Adrenal gland (tissue), 12 donors: ENCODE data around the gene RIBC1. TPM values are rescaled to one million over a fixed set of nuclear protein-coding genes. Genes with fewer than 3 reads are reported as not detected.

Experiments used
- DNase-seq, 7 donors: peaks; one replicate each; pipeline ENCODE4 v3.0.0-alpha.2; 2019 to 2020
- H3K27ac ChIP-seq, 5 donors: fragments of 200-600 bp; sonication (generic) in 4 of 5; 1 replicate in 3 of 5; 2 replicates in 2 of 5; pipeline versions ENCODE4 v1.5.1 to v1.8.0; 2016 to 2020; ENCODE audit warnings: mild to moderate bottlenecking in 1 of 5
- H3K27me3 ChIP-seq: fragments of 200-600 bp; 2 replicates; pipeline ENCODE4 v1.8.0; 2021
- H3K36me3 ChIP-seq, 2 donors: fragments of 200-600 bp; replicated peaks in 1 of 2; 1 replicate in 1 of 2; 2 replicates in 1 of 2; pipeline versions ENCODE4 v1.5.1 to v1.8.0; 2018 to 2022
- H3K4me1 ChIP-seq, 2 donors: fragments of 200-600 bp; replicated peaks in 1 of 2; 1 replicate in 1 of 2; 2 replicates in 1 of 2; pipeline versions ENCODE4 v1.5.1 to v1.8.0; 2018 to 2021
- H3K4me3 ChIP-seq, 4 donors: fragments of 200-600 bp; sonication (generic) in 3 of 4; one replicate each; pipeline ENCODE4 v1.5.1; 2016 to 2018
- H3K9me3 ChIP-seq, 3 donors: fragments of 200-600 bp; sonication (generic) in 1 of 3; replicated peaks in 1 of 3; 1 replicate in 2 of 3; 2 replicates in 1 of 3; pipeline versions ENCODE4 v1.5.1 to v1.8.0; 2016 to 2021
- POLR2A ChIP-seq, 2 donors: fragments of 450-650 bp; IDR thresholded peaks; one replicate each; pipeline ENCODE4 v1.6.1; 2017; ENCODE audit warnings: antibody characterized with exemption in 2 of 2, mild to moderate bottlenecking in 2 of 2, moderate library complexity in 1 of 2
- WGBS, 4 donors: extraction: QIAGEN DNeasy Blood & Tissue Kit in 2 of 4; methylation state at CpG; one replicate each; pipeline versions ENCODE4 v1.1.5 to v1.1.7; 2013 to 2017; 5-methylcytosine and 5-hydroxymethylcytosine counted together
- intact Hi-C, 2 donors: fragments of 100-400 bp; cut with DNase I; formaldehyde crosslinking; loops; one replicate each; pipeline versions ENCODE4 v1.14.1 to v1.15.0; 2022 to 2023
- polyA plus RNA-seq, 3 donors: library from polyadenylated mRNA; stranded (reverse); fragments of 200-250 nt in 2 of 3; fragments of 350-450 nt in 1 of 3; fragmentation: Illumina TruSeq in 1 of 3; extraction: RNeasy Lipid Tissue Mini Kit (QIAGEN cat#74804) in 1 of 3; gene quantifications; one replicate each; pipeline ENCODE4 v1.2.3, GENCODE V29; 2013 to 2014
- total RNA-seq, 9 donors: library from RNA; depleted of rRNA in 4 of 9; stranded (reverse); fragments of >200 nt in 4 of 9; fragments of 120-200 nt in 1 of 9; fragmentation: NEBNext Ultra II Directional in 1 of 9; extraction: Animal tissue kit (Norgen Biotek cat#: 25700) in 1 of 9; gene quantifications; one replicate each; pipeline versions ENCODE4 v1.1.0 to v1.2.4, GENCODE V29; 2013 to 2023
- TF ChIP-seq, protein P1 (sequence below), 6 experiments: fragments of 450-650 bp in 4 of 6; fragments of 200-600 bp in 2 of 6; sonication (generic) in 1 of 6; IDR thresholded peaks; 1 replicate in 5 of 6; 2 replicates in 1 of 6; pipeline versions ENCODE4 v1.5.1 to v1.8.0; 2016 to 2021; ENCODE audit warnings: antibody characterized with exemption in 6 of 6, mild to moderate bottlenecking in 2 of 6, moderate library complexity in 1 of 6
- donor health status: healthy with polysubstance abuse.
- donor health status: Bipolar disorder and iron deficiency.
- donor health status: DM: yes; HTN: yes; CAD: no.
- donor health status: DM: no; HTN: no; CAD: no.
- donor health status: DM: no; HTN: no; CAD: no.
- donor health status: DM: yes; HTN: yes; CAD: no.

Gene RIBC1
- total and polyA plus RNA-seq, 12 donors, result 0.18 to 8.6 (median 3.6) TPM

DNA sequence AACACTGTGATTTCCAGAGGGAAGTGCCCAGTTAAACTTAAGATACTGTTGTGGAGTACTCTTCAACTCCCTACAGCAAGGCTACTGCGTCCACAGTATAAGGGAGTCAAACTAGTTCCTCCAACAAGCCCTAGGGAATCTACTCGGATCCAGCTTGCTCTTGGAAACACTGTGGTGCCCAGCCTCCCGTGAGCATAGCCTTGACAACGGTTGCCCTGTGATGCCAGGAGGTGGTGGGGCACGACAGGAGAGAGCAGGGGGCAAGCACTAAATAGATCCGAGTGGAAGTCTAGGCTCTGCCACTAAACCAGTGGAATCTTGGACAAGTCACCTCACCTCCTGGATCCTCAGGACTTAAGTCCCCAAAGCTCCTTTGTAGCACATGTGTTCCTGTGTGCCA lies 45.8 kb upstream of the RIBC1 start:
- Histone ChIP-seq H3K4me3 (no peak overlapping the region), H3K27me3 (no peaks in the 10 kb centered on the region), H3K36me3 (peaks cover 0 to 42% of the 10 kb centered on the region in 2 donors), H3K9me3 (no peaks in the 10 kb centered on the region), H3K27ac (no peak overlapping the region), H3K4me1 (no peaks in the 10 kb centered on the region)
- WGBS, 4 donors, result 80 to 94% (median 91%) methylated on average over 2 to 6 of the region's 6 CpGs
- no peak for DNase-seq
- no peak for TF ChIP-seq POLR2A (IDR thresholded peaks at IDR 0.05)
- intact Hi-C loops, result no loop called here

DNA sequence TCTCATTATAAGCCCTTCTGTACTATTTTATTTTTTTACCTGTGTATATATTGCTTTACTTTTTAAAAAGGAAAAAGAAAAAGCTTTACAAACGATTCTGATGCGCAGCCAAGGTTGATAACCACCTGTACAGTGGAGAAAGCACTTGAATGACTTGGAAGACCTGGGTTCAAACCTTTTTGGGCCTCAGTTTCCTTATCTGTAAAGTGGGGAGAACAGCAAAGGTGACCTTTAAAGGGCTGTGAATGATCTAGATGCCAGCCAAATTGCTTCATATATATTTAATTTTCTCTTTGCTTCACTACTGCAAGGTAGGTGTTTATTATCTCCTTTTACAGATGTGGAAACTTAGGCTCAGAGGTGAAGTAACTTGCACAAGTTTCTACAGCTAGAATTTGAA lies 45.2 kb upstream of the RIBC1 start:
- H3K4me1 ChIP-seq, result no peaks in the 10 kb centered on the region
- intact Hi-C loops, result no loop called here
- no peaks in the 10 kb centered on the region for H3K27me3 ChIP-seq
- no peak for DNase-seq
- 88 to 97% (median 91%) methylated on average over 2 of the region's 2 CpGs for WGBS, 4 donors
- H3K27ac ChIP-seq, result no peak overlapping the region
- H3K4me3 ChIP-seq, result no peak overlapping the region
- TF ChIP-seq POLR2A (IDR thresholded peaks at IDR 0.05), result no peak
- TF ChIP-seq, protein P1, sequence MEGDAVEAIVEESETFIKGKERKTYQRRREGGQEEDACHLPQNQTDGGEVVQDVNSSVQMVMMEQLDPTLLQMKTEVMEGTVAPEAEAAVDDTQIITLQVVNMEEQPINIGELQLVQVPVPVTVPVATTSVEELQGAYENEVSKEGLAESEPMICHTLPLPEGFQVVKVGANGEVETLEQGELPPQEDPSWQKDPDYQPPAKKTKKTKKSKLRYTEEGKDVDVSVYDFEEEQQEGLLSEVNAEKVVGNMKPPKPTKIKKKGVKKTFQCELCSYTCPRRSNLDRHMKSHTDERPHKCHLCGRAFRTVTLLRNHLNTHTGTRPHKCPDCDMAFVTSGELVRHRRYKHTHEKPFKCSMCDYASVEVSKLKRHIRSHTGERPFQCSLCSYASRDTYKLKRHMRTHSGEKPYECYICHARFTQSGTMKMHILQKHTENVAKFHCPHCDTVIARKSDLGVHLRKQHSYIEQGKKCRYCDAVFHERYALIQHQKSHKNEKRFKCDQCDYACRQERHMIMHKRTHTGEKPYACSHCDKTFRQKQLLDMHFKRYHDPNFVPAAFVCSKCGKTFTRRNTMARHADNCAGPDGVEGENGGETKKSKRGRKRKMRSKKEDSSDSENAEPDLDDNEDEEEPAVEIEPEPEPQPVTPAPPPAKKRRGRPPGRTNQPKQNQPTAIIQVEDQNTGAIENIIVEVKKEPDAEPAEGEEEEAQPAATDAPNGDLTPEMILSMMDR (IDR thresholded peaks at IDR 0.05), result no peak
- H3K9me3 ChIP-seq, result no peaks in the 10 kb centered on the region
- H3K36me3 ChIP-seq, result peaks cover 0 to 48% of the 10 kb centered on the region in 2 donors

DNA sequence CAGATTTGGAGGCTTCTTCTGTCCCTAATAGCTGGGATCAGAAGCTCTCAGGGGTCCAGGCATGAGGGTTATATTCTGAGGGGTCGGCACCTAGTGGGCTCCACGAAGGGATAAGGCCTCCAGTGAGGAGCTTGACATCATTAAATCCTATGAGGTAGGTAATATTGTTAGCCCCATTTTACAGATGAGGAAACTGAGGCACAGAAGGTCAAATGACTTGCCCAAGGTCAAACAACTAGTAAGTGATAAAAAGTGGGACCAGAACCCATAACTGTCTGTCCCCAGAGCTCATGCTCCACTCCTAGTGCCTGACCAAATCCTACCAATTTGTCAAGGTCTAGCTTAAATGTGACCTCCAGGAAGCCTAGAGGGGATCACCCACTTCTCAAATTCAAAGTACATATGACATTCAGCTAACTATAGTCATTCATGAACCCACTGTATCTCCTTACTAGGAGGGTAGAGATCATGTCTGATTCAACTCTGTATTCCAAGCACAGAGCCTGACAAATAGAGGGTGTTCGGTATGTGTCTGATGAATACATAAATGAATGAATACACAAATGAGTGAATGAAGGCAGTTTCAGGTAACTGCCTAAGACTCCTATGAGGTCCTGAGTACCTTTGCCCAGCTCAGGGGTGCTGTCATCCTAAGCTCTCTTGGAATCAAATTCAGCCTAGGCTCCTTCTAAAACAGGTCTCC lies 43.5 kb upstream of the RIBC1 start:
- Histone ChIP-seq H3K27me3 (no peaks in the 10 kb centered on the region), H3K4me3 (no peak overlapping the region), H3K4me1 (no peaks in the 10 kb centered on the region), H3K9me3 (no peaks in the 10 kb centered on the region), H3K36me3 (peaks cover 0 to 62% of the 10 kb centered on the region in 2 donors), H3K27ac (no peak overlapping the region)
- intact Hi-C loops, result no loop called here
- no peak for DNase-seq
- WGBS, 4 donors, result 94 to 100% (median 96%) methylated on average over 1 to 3 of the region's 3 CpGs
- no peak for TF ChIP-seq POLR2A (IDR thresholded peaks at IDR 0.05)
- TF ChIP-seq, protein P1 (IDR thresholded peaks at IDR 0.05), result no peak

DNA sequence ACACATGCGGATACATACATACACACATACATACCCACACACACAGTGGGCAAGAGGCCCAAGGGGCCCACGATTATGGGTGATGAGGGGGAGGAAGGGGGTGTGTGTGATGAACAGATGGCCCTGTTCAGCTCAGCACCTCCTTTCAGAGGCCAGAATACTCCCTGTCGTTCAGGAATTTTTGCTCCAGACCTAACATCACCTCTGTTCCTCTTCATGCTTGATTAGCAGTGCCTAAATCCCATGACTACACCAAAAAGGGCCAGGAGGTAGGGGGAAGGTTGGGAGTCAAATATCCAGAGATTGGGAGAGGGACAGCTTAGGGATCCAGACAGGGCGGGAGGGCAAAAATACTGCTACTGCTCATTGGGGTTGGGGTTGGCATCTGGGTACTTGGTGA lies 42.9 kb upstream of the RIBC1 start:
- Histone ChIP-seq H3K4me3 (no peak overlapping the region), H3K36me3 (peaks cover 0 to 68% of the 10 kb centered on the region in 2 donors), H3K9me3 (no peaks in the 10 kb centered on the region), H3K27ac (no peak overlapping the region), H3K27me3 (no peaks in the 10 kb centered on the region), H3K4me1 (no peaks in the 10 kb centered on the region)
- intact Hi-C loops, result no loop called here
- no peak for TF ChIP-seq POLR2A (IDR thresholded peaks at IDR 0.05)
- TF ChIP-seq, protein P1 (IDR thresholded peaks at IDR 0.05), result no peak
- WGBS, 4 donors, result 74 to 100% (median 82%) methylated on average over 2 to 4 of the region's 4 CpGs
- no peak for DNase-seq
